ENCODE measurements around the gene FAT1.

- TF ChIP-seq CTCF (conservative IDR thresholded peaks at IDR 0.05; ENCODE audit: low read length) (no peak), EZH2phosphoT487 (IDR thresholded peaks at IDR 0.05; ENCODE audit: borderline replicate concordance, low read depth, low read length) (no peak)
Observed at GRCh38 chr4:186702297-186702696, 21.4 kb downstream of the FAT1 start.

Data from OCI-LY7 (cell line).